ENCODE data around the gene MGAT2.
"Not testable (repeated sequence)": the region's sequence is repeated elsewhere in the genome, so short reads cannot be mapped to it uniquely, and the experiment has no call there.

MGAT2 gene

GRCh38 chr14:49612671-49613070 is 7.9 kb upstream of the MGAT2 start:
- no peak for DNase-seq

GRCh38 chr14:49614196-49614595 is 6.4 kb upstream of the MGAT2 start:
- no peak for DNase-seq

- DNase-seq, result no peak
These were observed 4.8 kb upstream of the MGAT2 start for GRCh38 chr14:49615776-49616175.

GRCh38 chr14:49617852-49618519 is 2.6 kb upstream of the MGAT2 start:
- no peak for DNase-seq

GRCh38 chr14:49619273-49619672 is 1.3 kb upstream of the MGAT2 start:
- not testable (repeated sequence) for DNase-seq

- DNase-seq, result no peak
These were observed 869 bp upstream of the MGAT2 start for GRCh38 chr14:49619730-49620129.

GRCh38 chr14:49621114-49621881 is 699 bp downstream of the MGAT2 start:
- peak; percentile 64 for DNase-seq

- DNase-seq, result no peak
These were observed 1.5 kb downstream of the MGAT2 start for GRCh38 chr14:49622022-49622607.

- DNase-seq, result no peak
These were observed 2.8 kb downstream of the MGAT2 start for GRCh38 chr14:49623387-49623786.

GRCh38 chr14:49623941-49624839 is 3.6 kb downstream of the MGAT2 start:
- no peak for DNase-seq

GRCh38 chr14:49633640-49634546 is 13.3 kb downstream of the MGAT2 start:
- peak; percentile 94 for DNase-seq

GRCh38 chr14:49634547-49635334 is 14.1 kb downstream of the MGAT2 start, which contains the start of gene DNAAF2:
TSS of gene DNAAF2 (minus strand) at chr14:49635244. CDS start at chr14:49635149, 95 bp downstream.
- peak; percentile 65 for DNase-seq

- no peak for DNase-seq
These were observed 16.3 kb downstream of the MGAT2 start for GRCh38 chr14:49636866-49637265.

GRCh38 chr14:49637534-49638078 is 17.0 kb downstream of the MGAT2 start:
- no peak for DNase-seq

GRCh38 chr14:49640540-49641417 is 20.2 kb downstream of the MGAT2 start:
- DNase-seq, result no peak

GRCh38 chr14:49641697-49642129 is 21.1 kb downstream of the MGAT2 start:
- no peak for DNase-seq

GRCh38 chr14:49642163-49642562 is 21.6 kb downstream of the MGAT2 start:
- DNase-seq, result no peak

GRCh38 chr14:49653508-49653907 is 32.9 kb downstream of the MGAT2 start:
- no peak for DNase-seq

- DNase-seq, result no peak
These were observed 33.9 kb downstream of the MGAT2 start for GRCh38 chr14:49654511-49654910.
